Motor neuron (in vitro differentiated cells): ENCODE measurements around the gene SP3. TPM values are rescaled to one million over a fixed set of nuclear protein-coding genes. Genes with fewer than 3 reads are reported as not detected.

Experiments
- ATAC-seq, 8 experiments: fragments of 200-7000 bp; cut with Tn5 transposase; replicated peaks in 6 of 8; 2 replicates each; pipeline ENCODE4 v1.8.0; 2021; ENCODE audit warnings: mild to moderate bottlenecking in 8 of 8, moderate library complexity in 8 of 8
- H3K27ac ChIP-seq, 2 donors: fragments of 250-450 bp; sonication (Bioruptor Pico); 2 replicates each; pipeline ENCODE4 v1.9.0; 2021; ENCODE audit warnings: antibody characterized with exemption in 2 of 2, mild to moderate bottlenecking in 2 of 2, moderate library complexity in 1 of 2
- H3K4me1 ChIP-seq, 2 donors: fragments of 250-450 bp; sonication (Bioruptor Pico); replicated peaks in 1 of 2; 2 replicates each; pipeline ENCODE4 v1.6.1; 2021; ENCODE audit warnings: antibody characterized with exemption in 2 of 2, mild to moderate bottlenecking in 2 of 2, moderate library complexity in 1 of 2
- H3K4me3 ChIP-seq, 5 donors: fragments of 250-450 bp; sonication (Bioruptor Pico); 2 replicates each; pipeline ENCODE4 v1.9.0; 2021; ENCODE audit warnings: antibody characterized with exemption in 5 of 5, mild to moderate bottlenecking in 5 of 5, moderate library complexity in 4 of 5
- WGBS, 10 experiments: fragments of 450-650 bp; shearing (Covaris generic); methylation state at CpG; one replicate each; pipeline ENCODE4 v1.0.0; 2022; 5-methylcytosine and 5-hydroxymethylcytosine counted together
- in situ Hi-C, 9 experiments: fragments of 400-800 bp; cut with MboI; loops; one replicate each; pipeline ENCODE4 v1.15.0; 2021; ENCODE audit warnings: low sequenced_read_pairs in 9 of 9, low pct_unique_long_range_greater_than_20kb in 2 of 9; ENCODE audit not compliant: unreplicated experiment in 9 of 9
- total RNA-seq, 8 experiments: library from RNA; unstranded; fragments of 300-600 nt; gene quantifications; 2 replicates each; pipeline versions ENCODE4 v1.2.3 to v1.2.4, GENCODE V29; 2022

The SP3 gene
- total RNA-seq, 8 experiments from 2014 or later, result 55.9 to 94.2 (median 70.9) TPM

GRCh38 chr2:173978447-173978846 is 13.3 kb upstream of the SP3 start:
- Histone ChIP-seq H3K27ac (no peak overlapping the region), H3K4me1 (no peaks in the 10 kb centered on the region), H3K4me3 (no peak overlapping the region)
- in situ Hi-C loops, result no loop called here
- WGBS, 10 experiments, result 71 to 100% methylated on average over 1 of the region's 1 CpG; no CpG with 5 or more reads in 8 of the 10 experiments
- peak in 2 of 8 experiments; percentile 69 to 78 for ATAC-seq

DNA sequence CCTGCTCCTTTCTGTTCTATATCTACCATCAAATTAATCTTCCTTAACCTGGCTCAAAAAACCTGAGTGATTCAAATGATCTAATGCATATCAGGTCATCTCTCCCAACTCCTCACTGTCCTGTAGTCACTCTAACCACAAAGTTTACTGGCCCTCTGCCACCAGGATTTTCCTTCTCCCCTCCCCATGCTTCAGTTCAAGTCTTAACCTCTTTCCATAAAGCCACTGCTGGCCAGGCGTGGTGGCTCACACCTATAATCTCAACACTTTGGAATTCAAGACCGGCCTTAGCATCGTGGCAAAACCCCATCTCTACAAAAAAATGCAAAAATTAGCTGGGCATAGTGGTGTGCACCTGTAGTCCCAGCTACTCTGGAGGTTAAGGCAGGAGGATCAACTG is 7.5 kb upstream of the SP3 start:
- Histone ChIP-seq H3K27ac (no peak overlapping the region), H3K4me3 (no peak overlapping the region), H3K4me1 (no peaks in the 10 kb centered on the region)
- 30 to 100% (median 90%) methylated on average over 2 to 3 of the region's 3 CpGs; no CpG with 5 or more reads in 3 of the 10 experiments for WGBS, 10 experiments
- in situ Hi-C loops, result no loop called here
- ATAC-seq, result no peak

GRCh38 chr2:173972165-173972564 is 7.0 kb upstream of the SP3 start:
- no peaks in the 10 kb centered on the region for H3K4me1 ChIP-seq
- ATAC-seq, result no peak
- no peak overlapping the region for H3K4me3 ChIP-seq
- 40 to 100% (median 100%) methylated on average over 1 to 2 of the region's 2 CpGs; no CpG with 5 or more reads in 4 of the 10 experiments for WGBS, 10 experiments
- in situ Hi-C loops, result no loop called here
- no peak overlapping the region for H3K27ac ChIP-seq

DNA sequence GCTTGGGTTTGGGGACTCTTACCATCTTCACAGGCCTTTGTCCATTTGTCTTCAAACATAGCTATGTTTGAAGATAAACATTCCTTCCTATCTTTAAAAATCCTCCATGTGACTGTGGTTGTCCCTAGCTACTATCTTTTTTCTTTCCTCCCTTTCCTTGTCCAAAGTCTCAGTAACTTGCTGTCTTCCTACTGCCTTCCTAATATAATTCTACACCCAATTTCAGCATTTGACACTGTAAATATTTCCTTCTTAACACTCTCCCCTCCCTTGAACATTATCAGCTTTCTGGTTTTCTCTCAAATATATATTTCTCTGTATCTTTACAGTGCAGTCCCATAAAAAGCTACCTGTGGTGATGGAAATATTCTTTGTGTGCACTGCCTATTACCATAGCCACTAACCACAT is 5.3 kb upstream of the SP3 start:
- in situ Hi-C loops, result no loop called here
- H3K27ac ChIP-seq, result no peak overlapping the region
- H3K4me1 ChIP-seq, result peaks cover 4 to 8% of the 10 kb centered on the region in 2 donors
- ATAC-seq, result no peak
- no peak overlapping the region for H3K4me3 ChIP-seq

GRCh38 chr2:173969886-173970285 is 4.7 kb upstream of the SP3 start:
- in situ Hi-C loops, result no loop called here
- WGBS, 10 experiments, result 0 to 50% (median 24%) methylated on average over 1 of the region's 1 CpG; no CpG with 5 or more reads in 2 of the 10 experiments

GRCh38 chr2:173968551-173968950 is 3.4 kb upstream of the SP3 start:
- 64 to 100% (median 83%) methylated on average over 2 to 6 of the region's 6 CpGs; no CpG with 5 or more reads in 2 of the 10 experiments for WGBS, 10 experiments
- Histone ChIP-seq H3K4me1 (peaks cover 4 to 8% of the 10 kb centered on the region in 2 donors), H3K4me3 (no peak overlapping the region), H3K27ac (no peak overlapping the region)
- ATAC-seq, result no peak
- in situ Hi-C loops, result no loop called here

More at GRCh38 chr2:173969886-173970285, 4.7 kb upstream of the SP3 start:
- peaks cover 4 to 8% of the 10 kb centered on the region in 2 donors for H3K4me1 ChIP-seq
- H3K27ac ChIP-seq, result no peak overlapping the region
- ATAC-seq, result no peak
- no peak overlapping the region for H3K4me3 ChIP-seq

- WGBS, 10 experiments, result 38 to 93% (median 54%) methylated on average over 2 to 8 of the region's 8 CpGs
- no peak for ATAC-seq
- Histone ChIP-seq H3K27ac (peak overlapping the region; percentile 99), H3K4me1 (peaks cover 4 to 8% of the 10 kb centered on the region in 2 donors), H3K4me3 (peak overlapping the region; percentile 64 to 96 (median 84))
- in situ Hi-C loops, result no loop called here
Observed at GRCh38 chr2:173966274-173967098, 1.3 kb upstream of the SP3 start.

DNA sequence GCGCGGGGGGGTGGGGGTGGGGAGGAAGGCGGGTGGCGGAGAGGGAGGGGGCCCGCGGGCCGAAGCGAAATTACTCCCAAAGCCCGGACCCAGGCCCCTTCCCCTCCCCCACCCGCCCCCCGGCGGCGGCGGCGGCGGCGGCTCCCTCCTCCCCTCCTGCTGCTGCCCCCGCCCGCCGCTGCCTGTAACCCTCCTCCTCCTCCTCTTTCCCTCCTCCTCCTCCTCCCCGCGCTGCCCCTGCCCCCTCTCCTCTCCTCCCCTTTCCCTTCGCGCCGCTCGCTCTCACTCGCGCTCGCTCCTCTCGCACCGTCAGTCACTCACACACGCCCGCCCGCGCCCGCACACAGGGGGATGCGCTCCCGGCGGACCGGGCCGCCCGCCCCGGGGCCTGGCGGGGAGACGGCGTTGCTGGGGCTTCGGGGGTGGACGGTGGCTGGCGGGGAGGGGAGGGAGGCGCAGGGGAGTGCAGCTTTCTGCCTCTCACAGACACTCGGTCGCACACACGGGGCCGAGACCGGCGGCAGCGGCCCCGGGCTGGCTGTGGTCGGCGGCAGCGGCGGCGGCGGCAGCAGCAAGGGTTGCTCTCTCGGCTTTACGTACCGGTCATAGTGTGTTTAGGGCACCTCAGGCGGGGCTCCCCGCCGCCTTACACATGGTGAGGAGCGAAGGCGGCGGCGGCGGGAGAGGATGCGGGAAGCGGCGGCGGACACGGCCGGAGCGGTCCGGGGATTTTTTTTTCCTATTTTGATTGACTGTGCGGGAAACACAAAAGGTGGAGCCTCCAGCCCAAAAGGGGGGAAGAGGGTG is 405 bp downstream of the SP3 start:
- peaks cover 4 to 8% of the 10 kb centered on the region in 2 donors for H3K4me1 ChIP-seq
- in situ Hi-C loops, result no loop called here
- H3K27ac ChIP-seq, result peak overlapping the region; percentile 99
- H3K4me3 ChIP-seq, result peak overlapping the region; percentile 64 to 96 (median 84)
- 0% methylated on average over 2 of the region's 84 CpGs; no CpG with 5 or more reads in 9 of the 10 experiments for WGBS, 10 experiments
- ATAC-seq, result peak; percentile 13 to 43 (median 32)

DNA sequence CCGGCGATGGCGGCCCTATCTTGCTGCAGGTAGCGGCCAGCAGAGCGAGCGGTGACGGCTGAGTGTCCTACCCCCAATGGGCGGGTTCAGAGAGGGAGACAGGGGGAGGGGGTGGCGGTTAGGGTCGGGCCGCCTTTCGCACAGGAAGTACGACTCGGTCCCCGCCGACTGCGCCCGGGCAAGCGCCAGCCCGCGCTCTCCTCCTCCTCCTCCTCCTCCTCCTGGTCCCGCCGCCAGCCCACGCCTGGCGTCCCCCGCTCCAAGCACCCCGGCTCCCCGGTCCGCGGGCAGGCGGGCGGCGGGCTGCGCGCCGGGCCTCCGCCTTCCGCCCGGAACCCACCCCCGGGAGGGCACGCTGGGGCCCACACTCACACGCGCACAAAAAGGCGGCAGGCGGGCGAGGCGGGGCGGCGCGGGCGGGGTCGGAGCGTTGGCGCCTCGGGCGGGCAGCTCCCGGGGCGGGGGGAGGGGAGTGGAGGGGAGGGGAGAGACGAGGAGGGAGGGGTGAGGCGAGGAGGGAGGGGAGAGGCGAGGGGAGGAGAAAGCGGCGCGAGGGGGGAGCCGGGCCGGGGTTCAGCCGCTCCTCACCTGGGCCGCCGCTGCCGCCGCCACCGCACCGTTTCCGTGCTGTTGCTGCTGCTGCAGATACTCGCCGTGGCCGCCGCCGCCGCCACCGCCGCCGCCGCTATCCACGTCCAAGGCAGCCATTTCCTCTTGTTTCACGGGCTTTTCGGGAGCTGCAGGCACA is 1.2 kb downstream of the SP3 start:
- peak overlapping the region; percentile 64 to 96 (median 84) for H3K4me3 ChIP-seq
- H3K27ac ChIP-seq, result peak overlapping the region; percentile 99
- WGBS, 10 experiments, result no CpG with 5 or more reads among the region's 87 CpGs
- in situ Hi-C loops, result no loop called here
- peaks cover 4 to 8% of the 10 kb centered on the region in 2 donors for H3K4me1 ChIP-seq
- peak; percentile 30 to 64 (median 57) for ATAC-seq

- 0 to 8% (median 0%) methylated on average over 1 to 7 of the region's 44 CpGs for WGBS, 10 experiments
- Histone ChIP-seq H3K27ac (peak overlapping the region; percentile 99), H3K4me1 (peaks cover 4 to 8% of the 10 kb centered on the region in 2 donors), H3K4me3 (peak overlapping the region; percentile 64 to 96 (median 84))
- in situ Hi-C loops, result no loop called here
- peak in 7 of 8 experiments; percentile 0 to 8 (median 3) for ATAC-seq
Observed at GRCh38 chr2:173963323-173963816, 1.8 kb downstream of the SP3 start.

DNA sequence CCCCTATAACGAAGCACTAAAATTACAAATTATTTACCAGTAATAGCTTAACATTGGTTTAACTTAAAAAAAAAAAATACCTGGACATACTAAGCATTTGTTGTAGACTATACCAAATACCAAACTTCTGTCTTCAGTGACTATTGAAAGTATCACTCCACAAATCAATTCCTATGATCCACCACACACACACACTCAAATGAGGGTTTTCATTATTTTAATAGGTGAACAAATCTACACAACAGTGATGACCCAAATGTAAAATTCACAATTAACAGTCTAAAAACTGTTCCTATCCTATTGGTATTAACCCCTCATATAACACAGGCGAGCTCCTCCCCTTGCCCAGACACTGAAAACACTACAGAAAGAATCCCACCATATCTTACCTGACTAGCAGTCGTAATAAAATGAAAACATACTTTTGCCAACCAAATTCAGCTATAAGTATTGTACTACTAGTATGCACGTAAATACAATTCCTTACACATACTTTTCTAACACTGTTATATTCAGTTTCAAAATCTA is 2.5 kb downstream of the SP3 start:
- Histone ChIP-seq H3K4me3 (peak overlapping the region; percentile 64 to 96 (median 84)), H3K4me1 (peaks cover 7 to 13% of the 10 kb centered on the region in 2 donors), H3K27ac (no peak overlapping the region)
- ATAC-seq, result no peak
- 0 to 10% (median 1%) methylated on average over 1 to 4 of the region's 4 CpGs for WGBS, 10 experiments
- in situ Hi-C loops, result no loop called here

DNA sequence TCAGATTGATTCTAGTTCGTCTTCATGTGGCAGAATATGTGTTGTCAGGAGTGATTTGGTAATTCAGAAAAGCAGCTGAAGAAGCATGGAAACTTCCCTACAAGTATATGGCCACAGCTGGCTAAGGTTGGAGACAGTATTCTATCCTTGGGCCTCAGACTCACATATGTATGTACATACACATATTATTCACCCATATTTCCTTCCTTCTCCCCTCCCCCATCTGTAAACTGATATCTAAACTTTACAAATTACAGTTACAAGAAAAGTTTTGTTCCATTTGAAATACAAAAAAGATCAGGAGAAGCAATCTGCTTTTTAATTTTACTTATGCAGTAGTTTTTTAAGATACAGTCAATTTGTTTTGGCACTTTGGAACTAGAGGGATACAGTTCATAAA is 3.1 kb downstream of the SP3 start:
- H3K27ac ChIP-seq, result no peak overlapping the region
- in situ Hi-C loops, result no loop called here
- peak overlapping the region; percentile 64 to 96 (median 84) for H3K4me3 ChIP-seq
- WGBS, 10 experiments, result 0 to 91% (median 50%) methylated on average over 1 of the region's 1 CpG; no CpG with 5 or more reads in 2 of the 10 experiments
- ATAC-seq, result no peak
- peaks cover 8 to 19% of the 10 kb centered on the region in 2 donors for H3K4me1 ChIP-seq
